H1 (cell line): ENCODE measurements around the gene IFT27. TPM values are rescaled to one million over a fixed set of nuclear protein-coding genes. Genes with fewer than 3 reads are reported as not detected.

Experiments
- BCL11A ChIP-seq, 2 experiments: IDR thresholded peaks; one replicate each; pipeline ENCODE4 v1.6.1; 2011; ENCODE audit warnings: low read depth in 2 of 2, low read length in 2 of 2, mild to moderate bottlenecking in 2 of 2
- CTBP2 ChIP-seq: IDR thresholded peaks from 2 replicates; pipeline ENCODE4 v1.7.0; 2011; ENCODE audit warnings: borderline replicate concordance, mild to moderate bottlenecking, moderate library complexity, mixed read lengths, low read length; ENCODE audit not compliant: insufficient read depth, insufficient read length
- GTF2F1 ChIP-seq: IDR thresholded peaks from 2 replicates; pipeline ENCODE4 v1.6.1; 2012; ENCODE audit warnings: low read depth, low read length, improper control_type of control experiment, borderline replicate concordance
- JUN ChIP-seq: IDR thresholded peaks from 2 replicates; pipeline ENCODE4 v1.6.1; 2011; ENCODE audit warnings: low read depth, mild to moderate bottlenecking, improper control_type of control experiment, low read length
- MAFK ChIP-seq: IDR thresholded peaks from 2 replicates; pipeline ENCODE4 v1.6.1; 2012; ENCODE audit warnings: low read depth, mild to moderate bottlenecking, improper control_type of control experiment, low read length
- POU5F1 ChIP-seq: IDR thresholded peaks from 2 replicates; pipeline ENCODE4 v1.6.1; 2011; ENCODE audit warnings: low read depth, mild to moderate bottlenecking, low read length, moderate library complexity
- SAP30 ChIP-seq: fragments of 300-600 bp; sonication (generic); IDR thresholded peaks from 2 replicates; pipeline ENCODE4 v1.7.1; 2012; ENCODE audit warnings: low read length, moderate library complexity, mild to moderate bottlenecking, inconsistent platforms; ENCODE audit not compliant: insufficient read depth, insufficient replicate concordance
- polyA plus RNA-seq, 7 experiments: library from polyadenylated mRNA; depleted of rRNA in 3 of 7; stranded (reverse) in 5 of 7; unstranded in 2 of 7; fragments of >200 nt in 5 of 7; fragments of 200-250 nt in 2 of 7; gene quantifications; 1 replicate in 5 of 7; 2 replicates in 1 of 7; 4 replicates in 1 of 7; pipeline versions ENCODE4 v1.2.1 to v1.2.3, GENCODE V29; 2011 to 2013; ENCODE audit warnings: missing spikeins in 2 of 7, mixed read lengths in 2 of 7
- total RNA-seq: library from RNA; stranded (reverse); fragmentation: NEBNext Ultra II Directional; extraction: Animal tissue kit (Norgen Biotek cat#: 25700); gene quantifications from 2 replicates; pipeline ENCODE4 v1.2.1, GENCODE V29; 2021

Gene IFT27
- total and polyA plus RNA-seq, 2 of the 8 experiments (the other 6 are each of a cell fraction or from before 2014, with no cell fraction given): 36.4 to 46.2 TPM

DNA sequence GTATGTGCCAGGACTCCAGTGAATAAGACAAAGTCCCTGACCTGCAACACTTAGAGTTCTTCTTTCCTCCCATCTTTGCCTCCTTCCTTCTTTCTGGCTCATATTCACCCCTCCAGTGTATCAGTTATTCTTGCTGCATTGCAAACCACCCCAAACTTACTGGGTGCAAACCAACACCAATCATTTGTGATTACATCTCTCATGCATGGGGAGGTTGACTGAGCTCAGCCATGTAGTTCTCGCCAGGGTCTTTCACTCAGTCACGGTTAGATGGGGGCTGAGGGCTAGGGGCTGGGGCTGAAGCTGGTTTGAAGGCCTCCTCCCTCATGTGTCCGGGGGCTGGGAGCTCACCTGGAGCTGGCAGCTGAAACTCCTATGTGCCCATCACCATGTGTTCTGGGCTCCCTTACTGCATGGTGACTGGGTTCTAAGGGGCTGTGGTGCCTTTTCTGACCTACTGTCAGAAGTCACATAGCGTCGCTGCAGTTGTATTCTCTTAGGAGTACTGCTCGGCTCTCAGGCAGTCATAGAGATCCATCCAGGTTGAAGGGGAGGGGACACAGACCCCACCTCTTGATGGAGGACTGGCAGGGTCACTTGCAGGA is 37.4 kb downstream of the IFT27 start (continued):
- no peak for TF ChIP-seq GTF2F1
- no peak for TF ChIP-seq SAP30
- TF ChIP-seq MAFK: no peak
- TF ChIP-seq BCL11A (IDR thresholded peaks at IDR 0.05; ENCODE audit: low read depth in 2 of 2, low read length in 2 of 2): no peak
- TF ChIP-seq CTBP2: no peak
- TF ChIP-seq JUN: no peak
- TF ChIP-seq POU5F1: no peak
